DMS114 treated with DMSO at 0.1 percent for 48 hours (cell line): ENCODE data around the gene CTTNBP2.

Source experiments
- DNase-seq: peaks from one replicate; lab custom pipeline; 2025; ENCODE audit not compliant: unreplicated experiment; lab: John Stamatoyannopoulos, UW

The CTTNBP2 gene

DNA sequence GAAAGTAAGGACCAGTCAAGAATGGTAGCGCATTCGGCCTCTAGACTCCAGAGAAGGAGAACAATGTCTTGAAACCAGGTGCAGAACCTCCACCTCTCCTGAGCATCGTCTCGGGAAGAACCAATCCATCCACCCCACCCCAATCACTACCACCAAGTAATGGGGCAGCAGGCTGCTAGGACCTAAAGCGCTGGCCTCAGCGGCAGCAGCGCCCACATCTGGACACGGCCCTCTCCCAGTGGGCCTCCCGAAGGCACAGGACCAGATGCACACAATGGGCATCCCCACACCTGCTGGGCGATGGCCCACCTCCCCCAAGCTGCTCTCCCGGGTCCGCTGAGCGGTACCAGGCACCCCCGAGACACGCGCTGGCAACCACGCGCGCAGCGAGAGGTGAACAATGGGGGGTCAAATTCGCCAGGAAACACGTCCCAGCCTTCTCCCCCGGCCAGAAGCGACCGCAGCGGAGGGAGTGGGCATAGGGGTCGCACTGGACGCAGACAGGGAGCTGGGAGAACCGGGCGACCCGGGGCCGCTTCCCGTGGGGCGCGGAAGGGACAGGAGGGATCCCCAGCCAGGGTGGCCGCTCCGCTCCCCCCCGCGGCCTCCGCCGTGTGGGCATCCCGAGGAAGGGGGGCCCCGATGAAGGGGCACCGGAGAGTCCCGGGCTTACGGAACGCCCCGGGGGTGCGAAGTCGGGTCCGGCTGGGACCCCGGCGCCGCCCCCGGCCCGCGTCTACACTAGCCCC, 506 bp downstream of the CTTNBP2 start:
- DNase-seq: no peak

DNA sequence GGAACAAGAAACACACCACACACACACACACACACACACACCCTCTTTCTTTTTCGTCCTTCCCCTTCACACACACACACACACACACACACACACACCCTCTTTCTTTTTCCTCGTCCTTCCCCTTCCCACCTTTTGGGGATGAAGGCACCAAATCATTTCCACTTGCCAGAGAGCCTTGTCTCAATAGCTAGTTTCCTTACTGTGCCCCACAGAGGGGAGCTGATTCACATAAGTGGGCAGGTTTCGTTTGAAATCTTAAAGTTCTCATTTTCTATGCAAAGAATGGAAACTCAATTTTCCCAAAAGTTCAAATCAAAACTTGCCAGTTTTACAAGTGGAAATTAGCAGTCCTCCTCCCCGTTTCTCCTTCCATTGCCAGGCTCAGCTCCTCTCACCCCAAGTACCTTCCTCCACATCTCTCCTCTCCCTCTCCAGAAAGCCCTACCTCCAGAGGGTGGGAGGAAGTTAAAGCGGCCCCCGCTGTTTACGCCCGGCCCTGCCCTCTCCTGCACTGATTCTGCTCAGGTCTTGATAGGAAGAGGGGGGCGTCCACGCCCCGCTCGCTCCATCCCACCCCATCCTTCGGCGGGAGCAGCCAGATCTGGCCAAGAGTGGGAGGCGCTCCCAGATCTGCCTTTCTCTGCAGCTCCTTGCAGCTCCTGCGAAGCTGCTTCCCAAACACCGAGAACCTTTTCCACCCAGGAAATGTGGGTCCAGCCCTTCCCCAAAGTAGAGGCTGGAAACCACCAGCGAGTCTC, 1.3 kb downstream of the CTTNBP2 start:
- no peak for DNase-seq

DNA sequence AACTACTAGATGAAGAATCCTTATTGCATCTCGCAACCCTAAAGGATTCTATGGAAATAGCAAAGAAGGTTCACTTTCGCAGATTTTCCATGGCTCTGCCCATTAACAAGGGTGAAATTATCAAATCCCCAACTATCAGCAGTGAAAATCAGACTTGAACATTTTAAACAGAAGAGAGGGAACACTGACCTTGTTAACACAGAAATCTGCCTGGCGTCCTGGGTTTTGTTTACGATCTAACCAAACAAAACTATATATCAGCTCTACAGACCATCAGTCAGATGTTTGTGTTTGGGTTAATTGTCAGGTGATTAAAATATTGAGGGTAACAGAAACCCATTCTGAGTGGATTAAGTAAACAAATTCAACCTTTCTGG, 1.9 kb downstream of the CTTNBP2 start:
- DNase-seq: no peak

DNA sequence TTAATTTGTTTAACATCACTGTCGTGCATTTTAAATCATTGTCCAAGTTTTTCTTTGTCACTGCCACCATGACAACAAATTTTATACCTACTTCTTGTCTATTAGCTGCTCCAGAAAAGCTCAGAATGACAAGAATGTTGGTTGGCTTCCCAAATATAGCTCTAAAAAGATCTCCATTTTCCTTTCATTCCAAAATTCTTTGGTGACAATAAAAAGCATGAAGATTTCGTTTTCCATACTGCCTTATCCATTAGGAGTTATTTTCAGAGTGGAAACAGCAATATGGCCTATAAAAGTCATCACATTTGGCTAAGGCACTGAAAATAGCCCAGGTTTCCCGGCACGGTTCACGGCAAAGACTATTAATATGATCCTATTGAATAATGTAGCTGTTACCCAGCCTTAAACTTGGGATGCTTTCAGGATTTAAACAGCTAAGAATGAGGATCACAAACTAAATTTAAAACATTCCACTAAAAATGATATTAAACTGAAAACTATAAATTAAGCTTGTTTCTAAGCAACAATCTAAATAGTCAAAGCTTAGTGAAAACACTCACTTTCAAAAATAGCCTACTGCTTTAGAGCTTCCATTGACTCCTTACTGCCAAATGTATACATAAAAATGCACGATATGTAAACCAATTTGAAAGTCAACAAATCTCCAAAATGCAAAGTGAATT, 2.7 kb downstream of the CTTNBP2 start:
- no peak for DNase-seq

DNA sequence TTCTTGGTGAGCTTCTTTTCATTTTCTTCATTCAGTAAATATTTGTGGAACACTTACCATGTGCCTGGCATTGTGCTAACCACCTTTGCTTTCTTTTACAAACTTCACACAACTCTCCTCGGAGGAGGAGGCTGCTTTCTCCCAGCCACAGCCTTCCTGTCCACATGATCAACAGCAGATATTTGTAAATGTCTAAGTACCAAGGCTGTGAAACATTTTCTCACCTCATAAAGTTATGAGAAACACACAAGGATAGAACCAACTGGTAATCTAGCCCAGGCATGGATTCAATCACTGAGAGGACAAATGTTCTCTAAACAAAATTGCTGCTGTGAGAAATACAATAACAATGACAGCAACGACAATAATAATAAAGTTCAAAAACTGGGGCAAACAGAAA, 3.9 kb downstream of the CTTNBP2 start:
- DNase-seq: no peak

DNA sequence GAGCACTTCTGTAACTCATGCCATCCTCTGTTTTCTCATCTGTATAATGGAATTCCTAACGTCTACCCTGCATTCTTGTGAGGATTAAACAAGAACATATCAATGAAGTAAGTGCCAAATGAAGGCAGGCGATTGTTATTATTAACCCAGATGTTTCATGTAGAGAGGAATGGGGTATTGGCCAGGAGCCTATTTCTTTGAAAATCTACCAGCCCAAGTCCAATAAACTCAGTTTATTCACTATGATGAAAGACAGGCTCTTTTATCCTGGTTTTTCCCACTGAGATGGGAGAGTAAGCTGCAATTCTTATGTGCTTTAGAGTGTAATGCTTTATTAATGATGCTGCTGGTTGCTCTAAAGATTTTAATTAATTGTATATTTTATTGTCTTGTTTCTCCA, 9.6 kb downstream of the CTTNBP2 start:
- DNase-seq: no peak

DNA sequence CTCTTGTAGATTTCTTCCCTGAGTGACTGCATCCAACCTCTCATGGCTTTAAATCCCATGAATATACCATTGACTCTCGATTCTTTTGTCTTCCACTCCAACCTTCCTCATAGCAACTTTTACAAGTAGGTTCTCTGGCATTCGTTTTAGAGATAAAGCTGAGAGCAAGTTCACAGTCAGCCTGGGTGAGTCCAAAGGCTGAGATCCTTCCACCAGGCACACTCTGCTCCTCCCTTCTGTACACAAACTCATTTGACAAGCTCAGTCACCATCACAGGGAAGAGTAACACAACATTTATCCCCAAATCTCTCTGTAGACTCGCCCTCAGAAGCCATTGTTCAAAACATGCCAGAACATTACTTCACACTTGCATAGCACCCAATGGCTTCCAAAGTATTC, 10.9 kb downstream of the CTTNBP2 start:
- DNase-seq: no peak

DNA sequence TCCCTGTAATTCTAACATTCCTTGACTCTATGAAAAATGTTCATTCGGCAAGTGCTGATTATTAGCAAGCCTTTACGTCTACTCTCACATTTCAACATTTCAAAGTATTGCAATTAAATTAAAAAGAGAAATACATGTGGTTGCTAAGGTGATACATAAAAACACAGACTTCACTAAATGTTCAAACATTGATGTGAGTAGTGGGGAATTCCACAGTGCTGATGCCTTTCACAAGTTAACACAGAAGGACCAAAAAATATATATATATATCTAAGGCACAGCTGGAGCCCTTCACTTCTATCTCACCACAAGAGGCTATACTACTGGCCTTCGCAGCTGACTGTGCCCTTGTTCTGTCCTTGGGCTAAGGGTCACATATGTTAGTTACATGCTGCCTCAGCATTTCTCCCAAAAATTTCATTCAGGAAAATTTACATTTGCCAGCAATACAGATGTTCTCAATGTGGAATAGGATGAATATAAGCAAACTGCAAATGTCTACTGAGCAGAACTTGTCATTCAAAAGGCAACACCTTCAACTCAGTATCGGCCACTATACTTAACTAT, 13.9 kb downstream of the CTTNBP2 start:
- no peak for DNase-seq

DNA sequence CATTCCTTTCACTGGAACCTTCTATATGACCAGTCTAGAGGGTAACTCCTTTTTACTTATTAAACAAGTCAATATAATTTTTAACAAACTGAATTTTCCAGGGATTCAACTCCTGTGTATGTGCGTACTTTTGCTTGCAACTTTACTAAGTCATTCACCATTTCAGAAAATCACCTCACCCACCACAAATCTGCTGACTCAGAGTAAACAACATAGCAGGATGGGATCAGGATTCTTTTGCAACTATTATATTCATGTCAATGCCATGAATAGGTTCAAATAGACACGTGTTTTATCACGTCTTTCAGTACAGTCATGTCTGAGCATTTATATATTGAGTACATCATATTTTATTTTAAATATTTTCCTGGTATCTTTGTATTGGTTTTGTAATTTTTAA, 14.5 kb downstream of the CTTNBP2 start:
- no peak for DNase-seq

DNA sequence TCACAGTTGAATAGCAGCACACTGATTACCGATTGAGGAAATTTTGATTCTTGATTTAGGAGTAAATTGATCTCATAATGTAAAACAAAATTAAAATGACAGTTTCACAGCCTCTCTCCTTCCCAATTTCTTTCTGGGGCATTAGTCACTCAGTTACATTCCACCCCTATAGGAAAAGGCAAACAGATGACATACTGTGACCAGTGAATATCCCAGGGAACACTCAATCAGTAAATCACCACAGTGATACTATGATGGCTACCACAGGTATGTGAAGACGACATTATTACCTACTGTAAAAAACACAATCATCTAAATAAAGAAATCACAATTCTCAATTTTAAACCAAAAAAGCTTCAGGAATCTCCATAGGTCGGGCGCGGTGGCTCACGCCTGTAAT, 15.5 kb downstream of the CTTNBP2 start:
- DNase-seq: no peak

DNA sequence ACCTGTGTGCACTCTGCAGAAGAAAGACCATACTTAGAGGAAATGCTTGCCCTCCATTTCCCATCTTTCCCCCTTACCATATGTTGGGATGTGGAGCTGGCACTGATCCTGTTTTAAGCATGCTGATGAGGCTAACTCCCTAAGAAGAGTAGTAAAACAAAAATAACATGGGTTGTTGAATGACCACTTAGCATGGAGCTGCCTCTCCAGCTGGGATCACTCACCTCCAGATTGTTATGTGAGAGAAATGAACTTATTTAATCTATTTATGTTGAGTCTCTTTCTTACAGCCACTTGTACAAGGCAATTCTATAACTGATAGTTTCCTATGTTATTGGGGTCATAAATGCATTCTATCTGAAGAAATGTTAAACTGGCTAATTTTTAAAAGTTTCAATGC, 17.0 kb downstream of the CTTNBP2 start:
- DNase-seq: no peak

DNA sequence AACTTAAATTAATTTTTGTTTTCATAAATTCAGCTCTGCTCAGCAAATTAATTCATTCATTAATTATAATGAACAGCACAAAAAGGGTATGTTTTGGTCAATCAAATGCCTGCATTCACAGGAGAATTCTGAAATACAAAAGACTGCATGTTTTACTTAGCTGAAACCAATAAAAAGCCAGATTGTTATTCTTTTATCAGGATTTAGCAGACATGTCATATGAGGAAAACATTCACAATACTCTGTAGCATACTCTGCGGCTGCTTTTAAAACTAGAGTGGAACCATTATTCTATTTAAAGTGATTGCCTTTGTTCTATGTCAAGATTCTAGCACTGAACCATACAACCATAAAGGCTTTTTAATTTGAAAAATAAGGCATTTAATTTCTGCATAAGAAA, 19.1 kb downstream of the CTTNBP2 start:
- no peak for DNase-seq

DNA sequence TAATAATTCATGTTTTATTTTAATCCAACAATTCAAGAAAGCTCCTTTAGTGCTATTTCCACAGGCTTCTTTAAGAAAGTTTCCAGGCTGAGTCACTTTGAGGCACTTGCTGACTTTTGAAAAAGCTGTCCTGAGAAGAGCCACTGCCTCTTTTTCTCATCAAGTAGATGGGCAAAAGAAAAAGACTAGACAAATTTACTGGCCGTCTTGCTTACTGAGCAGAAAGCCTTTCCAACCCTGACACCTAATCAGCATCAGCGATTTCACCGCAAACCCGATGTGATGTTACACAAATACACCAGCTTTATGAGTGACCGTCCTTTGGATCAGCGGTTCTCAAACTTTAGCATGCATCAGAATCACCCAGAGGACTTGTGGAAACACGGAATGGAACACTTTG, 24.3 kb downstream of the CTTNBP2 start:
- no peak for DNase-seq

DNA sequence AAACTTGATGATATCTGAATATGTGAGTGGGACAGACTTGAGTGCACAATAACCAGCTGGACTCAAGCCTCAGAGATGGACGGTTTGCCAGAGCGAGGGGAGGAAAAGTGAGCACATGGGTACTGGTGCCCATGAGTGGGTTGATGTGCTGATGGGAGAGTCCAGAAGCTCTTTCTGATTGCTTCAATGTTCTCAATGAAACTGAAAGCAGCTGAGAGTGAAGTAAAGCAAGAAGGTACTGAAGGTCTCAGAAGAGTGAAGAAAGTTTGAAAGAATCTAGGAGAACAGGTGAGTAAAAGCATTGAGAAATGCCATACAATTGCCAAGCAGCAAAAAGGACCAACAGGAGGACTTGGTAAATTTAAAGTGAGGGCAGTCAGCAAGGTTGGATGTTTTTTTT, 28.6 kb downstream of the CTTNBP2 start:
- no peak for DNase-seq

DNA sequence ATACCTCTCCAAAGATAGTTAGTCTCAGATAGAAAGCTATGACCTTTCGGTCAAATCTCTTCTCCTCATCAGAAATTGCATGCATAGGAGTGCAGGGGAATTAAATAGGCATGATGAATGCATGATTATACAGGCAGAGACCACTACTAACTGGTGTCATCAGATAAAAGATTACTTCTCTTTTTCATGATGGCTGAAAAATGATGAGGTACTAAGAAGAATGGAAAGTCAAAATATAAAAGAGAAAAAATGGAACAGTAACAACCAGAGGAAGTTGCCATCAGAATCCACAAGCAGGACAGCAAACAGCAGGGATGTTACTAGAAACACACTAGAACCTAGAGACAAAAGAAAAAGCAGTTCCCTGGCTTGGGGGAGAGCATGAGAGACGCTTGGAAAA, 31.6 kb downstream of the CTTNBP2 start:
- DNase-seq: no peak

DNA sequence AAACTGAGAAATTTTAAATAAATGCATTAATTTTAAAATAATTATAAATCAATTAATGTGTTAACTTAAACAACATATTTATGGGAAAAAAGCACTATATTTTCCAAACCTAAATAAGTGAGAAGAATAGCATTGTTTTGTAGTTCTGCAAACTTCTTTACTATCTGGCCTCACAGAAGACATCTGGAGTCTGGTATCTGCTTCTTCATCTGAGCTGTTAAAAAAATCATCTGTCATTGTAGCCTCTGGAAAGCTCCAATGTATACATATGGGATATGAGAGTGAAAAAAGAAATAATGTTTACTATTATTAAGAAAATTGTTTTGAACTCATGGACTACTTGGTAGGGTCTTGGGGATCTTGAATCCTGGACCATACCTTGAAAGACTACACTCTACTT, 32.2 kb downstream of the CTTNBP2 start:
- DNase-seq: no peak

DNA sequence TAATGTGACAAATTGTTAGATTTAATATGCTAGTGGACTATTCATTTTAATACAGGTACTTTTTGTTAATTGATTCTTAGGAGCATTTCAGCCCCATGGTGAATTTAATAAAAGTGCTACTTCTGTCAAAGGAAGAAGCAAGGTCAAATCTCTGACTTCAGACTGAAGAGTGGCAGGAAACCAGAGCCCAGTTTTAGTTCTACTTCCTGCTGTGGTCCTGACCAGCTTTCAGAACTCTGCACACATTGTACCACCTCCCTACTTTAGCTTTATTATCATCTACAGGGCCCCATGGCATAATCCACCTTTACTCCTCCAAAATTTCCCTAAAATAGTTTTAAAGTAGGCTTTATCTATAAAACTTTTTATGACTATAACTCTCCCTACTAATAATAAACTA, 33.7 kb downstream of the CTTNBP2 start:
- no peak for DNase-seq

DNA sequence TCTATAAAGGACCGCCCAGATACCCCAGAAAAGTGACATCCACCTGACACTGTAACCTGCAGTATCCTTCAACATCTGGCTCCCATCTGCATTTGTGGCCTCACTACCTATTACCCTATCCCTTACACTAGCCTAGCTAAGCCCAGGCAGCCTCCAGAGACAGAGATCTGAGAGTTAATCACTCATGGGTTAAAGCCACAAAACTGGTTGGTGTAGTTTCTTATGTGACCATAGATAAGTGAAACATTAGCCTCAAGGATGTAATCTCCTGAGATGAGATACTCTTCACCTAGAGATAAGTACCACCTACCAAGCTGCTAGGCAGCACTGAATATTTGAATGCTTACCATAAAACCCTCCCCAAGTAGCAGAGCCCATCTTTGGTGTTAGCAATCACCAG, 35.4 kb downstream of the CTTNBP2 start:
- no peak for DNase-seq

DNA sequence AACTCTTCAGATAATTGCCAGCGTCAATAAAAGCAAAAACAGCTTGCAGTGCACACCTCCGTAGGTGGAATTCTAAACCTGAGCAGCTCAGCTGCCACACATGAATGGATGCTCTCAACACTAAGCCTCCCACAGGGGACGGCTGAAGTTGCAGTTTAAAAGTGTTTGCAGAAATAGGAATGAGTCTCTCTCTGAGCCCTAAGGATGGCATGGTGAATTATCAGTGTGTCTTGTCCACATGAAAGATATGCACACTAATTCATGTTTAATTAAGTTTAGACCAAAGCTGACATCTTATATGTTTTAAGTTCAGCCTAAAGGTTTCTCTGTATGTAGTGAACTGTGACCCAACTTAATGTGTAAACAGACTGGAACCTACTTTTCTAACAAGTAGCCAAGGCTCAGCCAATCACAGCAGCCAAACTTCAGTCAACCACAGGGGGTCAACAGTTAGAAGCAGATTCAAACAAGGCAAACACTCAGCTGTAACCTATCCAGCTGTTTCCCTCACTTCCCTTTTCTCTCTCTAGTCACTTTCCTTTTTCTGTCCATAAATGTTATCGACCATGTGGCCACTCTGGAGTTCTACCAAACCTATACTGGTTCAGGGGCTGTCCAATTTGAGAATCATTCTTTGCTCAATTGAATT, 38.1 kb downstream of the CTTNBP2 start:
- no peak for DNase-seq

DNA sequence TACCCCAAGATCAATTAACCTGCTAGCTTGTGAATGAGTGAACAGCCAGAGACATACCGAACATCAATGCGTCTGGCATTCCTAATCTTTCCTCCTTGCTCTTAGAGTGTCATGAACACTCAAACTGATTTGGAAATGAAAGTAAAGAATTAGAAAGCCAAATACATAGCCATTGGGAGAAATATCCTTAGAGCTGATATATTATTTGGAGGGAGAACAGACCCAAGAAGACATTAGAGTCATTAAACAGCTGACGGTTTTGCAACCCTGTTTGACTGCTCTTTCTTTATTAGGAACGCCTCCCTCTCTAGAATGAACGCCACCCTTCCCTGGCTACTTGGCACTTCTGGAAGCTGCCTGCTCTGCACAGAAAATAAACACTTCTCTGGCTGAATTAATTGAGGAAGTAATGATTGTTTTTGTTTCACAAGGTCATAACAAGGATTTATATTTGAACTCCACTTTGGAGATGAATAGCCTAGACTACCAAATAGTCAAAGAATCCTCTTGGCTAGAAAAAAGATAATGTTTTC, 42.8 kb downstream of the CTTNBP2 start:
- no peak for DNase-seq

DNA sequence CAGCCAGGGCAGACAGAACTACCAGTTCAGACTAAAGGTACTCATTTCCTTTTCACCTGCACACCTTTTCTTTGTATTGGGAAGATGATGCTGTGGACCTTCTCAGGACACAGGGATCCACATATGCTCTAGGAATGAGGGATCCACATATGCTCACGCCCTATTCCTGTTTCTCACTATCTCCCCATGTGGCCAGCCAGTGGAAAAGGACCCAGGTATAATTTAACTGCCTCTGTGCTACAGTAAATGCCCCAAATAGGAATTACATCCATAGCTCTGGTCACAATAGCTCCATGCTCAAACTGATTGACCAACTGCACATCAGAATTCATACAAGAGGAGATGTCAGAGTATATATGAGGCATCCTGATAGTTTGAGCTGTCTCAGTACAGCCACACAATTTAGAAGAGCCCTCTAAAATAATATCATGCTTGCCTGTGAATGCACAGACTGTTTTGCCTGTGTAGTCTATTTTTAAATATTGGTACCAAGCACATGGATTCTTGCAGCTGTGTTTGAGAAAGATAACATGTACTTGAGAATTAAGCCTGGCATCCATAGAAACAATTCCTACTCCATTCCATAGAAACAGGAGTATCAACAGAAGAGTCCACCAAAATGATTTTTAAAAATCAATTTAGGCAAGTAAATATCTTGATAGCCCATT, 43.7 kb downstream of the CTTNBP2 start:
- no peak for DNase-seq
